HepG2 (cell line): ENCODE results near the gene TOM1L1. TPM values are rescaled to one million over a fixed set of nuclear protein-coding genes. Genes with fewer than 3 reads are reported as not detected.
A peak's percentile ranks its signal among the peaks of the same experiment; 100 is the strongest.

Experiments used
- ATAC-seq: fragments of 200-7000 bp; cut with Tn5 transposase; 3 replicates; pipeline ENCODE4 v1.9.1; 2020; ENCODE audit warnings: mild to moderate bottlenecking, moderate library complexity
- BruUV-seq: library from RNA; stranded (reverse); fragments of 400-500 nt; replicated peaks from 2 replicates; lab custom pipeline; 2021; lab: Mats Ljungman, UMichigan
- CTCF ChIA-PET: fragments of 300-600 bp; formaldehyde crosslinking; extraction: SDS; loops from one replicate; lab custom pipeline; 2021; ENCODE audit warnings: low total read pairs, inconsistent platforms, low intra/inter-chr PET ratio; lab: Yijun Ruan, JAX
- POLR2A ChIA-PET: fragments of 350-600 bp; sonication (Branson Sonifier 250); formaldehyde crosslinking; loops from one replicate; lab custom pipeline; 2020; ENCODE audit warnings: antibody characterized with exemption, inconsistent platforms; lab: Yijun Ruan, JAX
- DNase-seq: peaks from one replicate; pipeline ENCODE4 v3.0.0-alpha.2; 2015; ENCODE audit warnings: low spot score
- FAIRE-seq: peaks from 3 replicates; lab custom pipeline; 2011; peaks lifted over from hg19 to GRCh38; lab: Jason Lieb, UNC
- H2AFZ ChIP-seq: one replicate; pipeline ENCODE4 v1.6.1; 2011; ENCODE audit warnings: low read length, inconsistent platforms
- H3K27ac ChIP-seq: fragments of 300-600 bp; 3 replicates; pipeline ENCODE4 v1.8.0; 2011; ENCODE audit warnings: mixed run types, mild to moderate bottlenecking, mixed read lengths, low read length, inconsistent platforms; ENCODE audit not compliant: insufficient read depth; ENCODE audit errors: extremely low read length
- H3K27me3 ChIP-seq, 2 experiments: fragments of 200-600 bp in 1 of 2; 2 replicates in 1 of 2; 3 replicates in 1 of 2; pipeline versions ENCODE4 v1.6.0 to v1.8.0; 2011; ENCODE audit warnings: low read length in 2 of 2, mild to moderate bottlenecking in 2 of 2, moderate library complexity in 2 of 2, inconsistent platforms in 1 of 2; ENCODE audit not compliant: insufficient read depth in 2 of 2, control insufficient read depth in 1 of 2
- H3K36me3 ChIP-seq, 2 experiments: fragments of 200-600 bp in 1 of 2; replicated peaks in 1 of 2; 2 replicates in 1 of 2; 3 replicates in 1 of 2; pipeline versions ENCODE4 v1.5.1 to v1.8.0; 2011; ENCODE audit warnings: low read length in 2 of 2, inconsistent platforms in 1 of 2; ENCODE audit not compliant: insufficient read depth in 2 of 2, control insufficient read depth in 1 of 2
- H3K4me1 ChIP-seq: 2 replicates; pipeline ENCODE4 v1.5.1; 2012; ENCODE audit warnings: low read length, inconsistent platforms; ENCODE audit not compliant: insufficient read depth
- H3K4me2 ChIP-seq: 2 replicates; pipeline ENCODE4 v1.6.0; 2011; ENCODE audit warnings: low read depth, low read length, inconsistent platforms
- H3K4me3 ChIP-seq, 3 experiments: fragments of 200-600 bp in 1 of 3; sonication (generic), shearing (Covaris generic) in 1 of 3; replicated peaks in 1 of 3; 2 replicates each; pipeline ENCODE4 v1.5.1; 2011 to 2016; ENCODE audit warnings: low read length in 3 of 3, inconsistent platforms in 2 of 3, low read depth in 2 of 3, mild to moderate bottlenecking in 2 of 3, control low read depth in 1 of 3, mixed read lengths in 1 of 3; ENCODE audit not compliant: insufficient read depth in 1 of 3
- H3K79me2 ChIP-seq: one replicate; pipeline ENCODE4 v1.6.1; 2011; ENCODE audit warnings: low read length, inconsistent platforms; ENCODE audit not compliant: insufficient read depth
- H3K9ac ChIP-seq: 2 replicates; pipeline ENCODE4 v1.6.0; 2011; ENCODE audit warnings: mild to moderate bottlenecking, low read depth, low read length, inconsistent platforms; ENCODE audit not compliant: insufficient read depth
- H3K9me3 ChIP-seq: 2 replicates; pipeline ENCODE4 v1.5.1; 2012; ENCODE audit warnings: mild to moderate bottlenecking, low read length
- H4K20me1 ChIP-seq: 2 replicates; pipeline ENCODE4 v1.6.0; 2011; ENCODE audit warnings: inconsistent platforms, mild to moderate bottlenecking, low read length, moderate library complexity; ENCODE audit not compliant: insufficient read depth
- CC2D1A ChIP-seq: sonication (generic); formaldehyde crosslinking; IDR thresholded peaks from 2 replicates; pipeline ENCODE4 v1.8.1; 2023; ENCODE audit warnings: mild to moderate bottlenecking, missing genetic modification reagents
- CEBPB ChIP-seq: IDR thresholded peaks from 2 replicates; pipeline ENCODE4 v1.6.1; 2011; ENCODE audit warnings: low read depth, low read length, improper control_type of control experiment, borderline replicate concordance
- CEBPG ChIP-seq: IDR thresholded peaks from 2 replicates; pipeline ENCODE4 v1.6.1; 2016
- HOXD1 ChIP-seq: sonication (generic); formaldehyde crosslinking; IDR thresholded peaks from 2 replicates; pipeline ENCODE4 v1.5.0; 2020; ENCODE audit warnings: missing genetic modification reagents
- RAD21 ChIP-seq: fragments of 450-650 bp; formaldehyde crosslinking; IDR thresholded peaks from 2 replicates; pipeline ENCODE4 v1.5.0; 2020; ENCODE audit warnings: mild to moderate bottlenecking
- SMAD3 ChIP-seq: sonication (generic); formaldehyde crosslinking; IDR thresholded peaks from 2 replicates; pipeline ENCODE4 v1.4.0; 2020; ENCODE audit warnings: missing genetic modification reagents
- SMC3 ChIP-seq: IDR thresholded peaks from 2 replicates; pipeline ENCODE4 v1.6.1; 2011; ENCODE audit warnings: low read length, improper control_type of control experiment
- STAG1 ChIP-seq: sonication (generic); formaldehyde crosslinking; IDR thresholded peaks from 2 replicates; pipeline ENCODE4 v1.4.0; 2020; ENCODE audit warnings: missing genetic modification reagents
- ZFP36L1 ChIP-seq: sonication (generic); formaldehyde crosslinking; IDR thresholded peaks from 2 replicates; pipeline ENCODE4 v1.8.0; 2022; ENCODE audit warnings: mild to moderate bottlenecking, missing genetic modification reagents, moderate library complexity
- ZNF501 ChIP-seq: sonication (generic); formaldehyde crosslinking; IDR thresholded peaks from 2 replicates; pipeline ENCODE4 v1.5.1; 2020; ENCODE audit warnings: mild to moderate bottlenecking, moderate library complexity, missing genetic modification reagents
- ZNF749 ChIP-seq: sonication (generic); formaldehyde crosslinking; IDR thresholded peaks from 2 replicates; pipeline ENCODE4 v1.8.0; 2022; ENCODE audit warnings: mild to moderate bottlenecking, missing genetic modification reagents, moderate library complexity, borderline replicate concordance
- WGBS: methylation state at CpG from one replicate; pipeline ENCODE4 v1.1.6; 2017; ENCODE audit warnings: low lambda C conversion rate; 5-methylcytosine and 5-hydroxymethylcytosine counted together
- in situ Hi-C: cut with HindIII; loops from 2 replicates; pipeline ENCODE4 v1.10.0; 2017; ENCODE audit warnings: low pct_unique_long_range_greater_than_20kb; ENCODE audit not compliant: extremely low pct_ligation_motif_present
- intact Hi-C: fragments of 100-400 bp; cut with micrococcal nuclease; formaldehyde crosslinking; loops from one replicate; pipeline ENCODE4 v1.10.0; 2022; ENCODE audit not compliant: unreplicated experiment
- polyA plus RNA-seq, 8 experiments: library from polyadenylated mRNA; depleted of rRNA in 3 of 8; stranded (reverse) in 7 of 8; unstranded in 1 of 8; fragments of >200 nt; fragmentation: Illumina TruSeq in 4 of 8; extraction: Trizol in 4 of 8; gene quantifications; 2 replicates each; pipeline versions ENCODE4 v1.2.1 to v1.2.3, GENCODE V29; 2011 to 2016; ENCODE audit warnings: low read depth in 4 of 8, missing spikeins in 1 of 8, mixed read lengths in 1 of 8; ENCODE audit not compliant: insufficient read depth in 1 of 8
- total RNA-seq, 5 experiments: library from RNA; depleted of rRNA; stranded (reverse); fragments of >200 nt; fragmentation: Illumina TruSeq; extraction: Trizol; gene quantifications; 2 replicates each; pipeline ENCODE4 v1.2.3, GENCODE V29; 2016; ENCODE audit warnings: low read depth in 1 of 5
- TF ChIP-seq, protein P1 (sequence below): sonication (generic); formaldehyde crosslinking; IDR thresholded peaks from 2 replicates; pipeline ENCODE4 v1.8.1; 2022; ENCODE audit warnings: low read depth, mild to moderate bottlenecking, missing genetic modification reagents
- TF ChIP-seq, protein P2 (sequence below): sonication (generic); formaldehyde crosslinking; IDR thresholded peaks from 2 replicates; pipeline ENCODE4 v1.5.0; 2020; ENCODE audit warnings: mild to moderate bottlenecking, missing genetic modification reagents, moderate library complexity

The TOM1L1 gene
- total and polyA plus RNA-seq, 2 of the 13 experiments (the other 11 are each of a cell fraction or from before 2014, with no cell fraction given), result 45.3 to 51.3 TPM

DNA sequence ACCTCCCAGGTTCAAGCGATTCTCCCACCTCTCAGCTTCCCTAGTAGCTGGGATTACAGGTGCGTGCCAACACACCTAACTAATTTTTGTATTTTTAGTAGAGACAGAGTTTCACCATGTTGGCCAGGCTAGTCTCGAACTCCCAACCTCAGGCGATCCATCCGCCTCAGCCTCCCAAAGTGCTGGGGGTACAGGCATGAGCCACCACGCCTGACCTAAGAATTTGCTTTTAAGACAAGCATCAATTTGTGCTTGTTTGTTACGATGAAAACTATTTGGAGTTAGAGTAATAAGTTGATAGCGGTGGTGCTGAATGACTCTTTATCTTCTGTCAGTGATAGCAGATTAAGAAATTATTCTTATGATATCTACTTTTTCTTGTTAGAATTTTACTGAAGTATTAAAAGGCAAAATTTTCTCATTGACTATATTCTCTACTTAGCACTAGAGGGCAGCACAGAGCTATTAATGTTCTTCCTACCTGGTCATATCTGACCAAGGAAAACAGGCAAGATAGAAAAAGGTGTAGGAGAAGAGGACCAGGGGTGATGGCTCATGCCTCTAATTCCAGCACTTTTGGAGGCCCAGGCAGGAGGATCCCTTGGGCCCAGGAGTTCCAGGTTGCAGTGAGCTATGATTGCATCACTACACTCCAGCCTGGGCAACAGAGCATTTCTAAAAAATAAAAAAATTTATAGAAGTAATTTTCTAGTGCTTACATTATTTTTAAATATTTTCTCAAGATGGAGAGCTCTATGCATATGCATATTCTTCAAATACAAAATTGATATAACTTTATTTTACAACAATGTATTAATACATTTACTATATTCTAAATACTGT lies 92.4 kb downstream of the TOM1L1 start:
- no peak overlapping the region for H3K4me3 ChIP-seq
- H3K4me1 ChIP-seq, result no peaks in the 10 kb centered on the region
- BruUV-seq, result no TSS peak
- H3K9me3 ChIP-seq, result no peaks in the 10 kb centered on the region
- ATAC-seq, result peak; percentile 86
- intact Hi-C loops (loop anchor here (1.0 to 5.0 kb wide), 5 partner anchors 271 to 519 kb away; partner anchors contain the start of genes HLF and SMIM36), in situ Hi-C loops (loop anchor here (5.0 to 10.0 kb wide), 2 partner anchors 364 to 522 kb away; partner anchors contain the start of gene SMIM36)
- peaks cover 2 to 18% of the 10 kb centered on the region in 2 experiments for H3K36me3 ChIP-seq
- no peaks in the 10 kb centered on the region for H3K79me2 ChIP-seq
- no peak overlapping the region for H3K9ac ChIP-seq
- no peaks in the 10 kb centered on the region for H4K20me1 ChIP-seq
- no peak for FAIRE-seq
- no peak for TF ChIP-seq HOXD1 (CRISPR knock-in tag)
- TF ChIP-seq ZFP36L1, result no peak
- peak; percentile 85 for TF ChIP-seq STAG1
- TF ChIP-seq CC2D1A (CRISPR knock-in tag), result no peak
- TF ChIP-seq, protein P1, sequence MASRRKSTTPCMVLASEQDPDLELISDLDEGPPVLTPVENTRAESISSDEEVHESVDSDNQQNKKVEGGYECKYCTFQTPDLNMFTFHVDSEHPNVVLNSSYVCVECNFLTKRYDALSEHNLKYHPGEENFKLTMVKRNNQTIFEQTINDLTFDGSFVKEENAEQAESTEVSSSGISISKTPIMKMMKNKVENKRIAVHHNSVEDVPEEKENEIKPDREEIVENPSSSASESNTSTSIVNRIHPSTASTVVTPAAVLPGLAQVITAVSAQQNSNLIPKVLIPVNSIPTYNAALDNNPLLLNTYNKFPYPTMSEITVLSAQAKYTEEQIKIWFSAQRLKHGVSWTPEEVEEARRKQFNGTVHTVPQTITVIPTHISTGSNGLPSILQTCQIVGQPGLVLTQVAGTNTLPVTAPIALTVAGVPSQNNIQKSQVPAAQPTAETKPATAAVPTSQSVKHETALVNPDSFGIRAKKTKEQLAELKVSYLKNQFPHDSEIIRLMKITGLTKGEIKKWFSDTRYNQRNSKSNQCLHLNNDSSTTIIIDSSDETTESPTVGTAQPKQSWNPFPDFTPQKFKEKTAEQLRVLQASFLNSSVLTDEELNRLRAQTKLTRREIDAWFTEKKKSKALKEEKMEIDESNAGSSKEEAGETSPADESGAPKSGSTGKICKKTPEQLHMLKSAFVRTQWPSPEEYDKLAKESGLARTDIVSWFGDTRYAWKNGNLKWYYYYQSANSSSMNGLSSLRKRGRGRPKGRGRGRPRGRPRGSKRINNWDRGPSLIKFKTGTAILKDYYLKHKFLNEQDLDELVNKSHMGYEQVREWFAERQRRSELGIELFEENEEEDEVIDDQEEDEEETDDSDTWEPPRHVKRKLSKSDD, result no peak
- peak; percentile 56 for TF ChIP-seq SMC3
- TF ChIP-seq ZNF501, result peak; percentile 21; the same call in 1 of the 2 replicates
- 0 out of 2 replicates have a peak, but pooled peaks have one; percentile 15 for TF ChIP-seq CEBPG (CRISPR knock-in tag)
- no peak for TF ChIP-seq ZNF749 (CRISPR knock-in tag)
- TF ChIP-seq CEBPB, result peak; percentile 24; the same call in 1 of the 2 replicates
- TF ChIP-seq SMAD3 (CRISPR knock-in tag), result 0 out of 2 replicates have a peak, but pooled peaks have one; percentile 39
- TF ChIP-seq RAD21 (CRISPR knock-in tag), result peak; percentile 57
- TF ChIP-seq, protein P2, sequence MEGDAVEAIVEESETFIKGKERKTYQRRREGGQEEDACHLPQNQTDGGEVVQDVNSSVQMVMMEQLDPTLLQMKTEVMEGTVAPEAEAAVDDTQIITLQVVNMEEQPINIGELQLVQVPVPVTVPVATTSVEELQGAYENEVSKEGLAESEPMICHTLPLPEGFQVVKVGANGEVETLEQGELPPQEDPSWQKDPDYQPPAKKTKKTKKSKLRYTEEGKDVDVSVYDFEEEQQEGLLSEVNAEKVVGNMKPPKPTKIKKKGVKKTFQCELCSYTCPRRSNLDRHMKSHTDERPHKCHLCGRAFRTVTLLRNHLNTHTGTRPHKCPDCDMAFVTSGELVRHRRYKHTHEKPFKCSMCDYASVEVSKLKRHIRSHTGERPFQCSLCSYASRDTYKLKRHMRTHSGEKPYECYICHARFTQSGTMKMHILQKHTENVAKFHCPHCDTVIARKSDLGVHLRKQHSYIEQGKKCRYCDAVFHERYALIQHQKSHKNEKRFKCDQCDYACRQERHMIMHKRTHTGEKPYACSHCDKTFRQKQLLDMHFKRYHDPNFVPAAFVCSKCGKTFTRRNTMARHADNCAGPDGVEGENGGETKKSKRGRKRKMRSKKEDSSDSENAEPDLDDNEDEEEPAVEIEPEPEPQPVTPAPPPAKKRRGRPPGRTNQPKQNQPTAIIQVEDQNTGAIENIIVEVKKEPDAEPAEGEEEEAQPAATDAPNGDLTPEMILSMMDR (CRISPR knock-in tag), result peak; percentile 74
- no peak overlapping the region for H3K27ac ChIP-seq
- CTCF ChIA-PET, result interaction anchor here (0.6 to 2.1 kb wide), 7 partner anchors 13 to 521 kb away, joined by 3 to 23 read pairs (median 4); no protein-coding TSS in a partner anchor
- WGBS, result 81% methylated on average over 8 of the region's 8 CpGs
- no peak overlapping the region for H2AFZ ChIP-seq
- peak; percentile 65 for DNase-seq
- no peak overlapping the region for H3K4me2 ChIP-seq
- H3K27me3 ChIP-seq, result no peaks in the 10 kb centered on the region
- POLR2A ChIA-PET, result interaction anchor here (0.9 kb wide), 1 partner anchor 20 kb away, joined by 3 read pairs; no protein-coding TSS in a partner anchor
